Adrenal gland (tissue), 12 donors: ENCODE measurements around the gene ECI1. TPM values are rescaled to one million over a fixed set of nuclear protein-coding genes. Genes with fewer than 3 reads are reported as not detected.

Source experiments
- DNase-seq, 7 donors: peaks; one replicate each; pipeline ENCODE4 v3.0.0-alpha.2; 2019 to 2020
- H3K27ac ChIP-seq, 5 donors: fragments of 200-600 bp; sonication (generic) in 4 of 5; 1 replicate in 3 of 5; 2 replicates in 2 of 5; pipeline versions ENCODE4 v1.5.1 to v1.8.0; 2016 to 2020; ENCODE audit warnings: mild to moderate bottlenecking in 1 of 5
- H3K27me3 ChIP-seq: fragments of 200-600 bp; 2 replicates; pipeline ENCODE4 v1.8.0; 2021
- H3K36me3 ChIP-seq, 2 donors: fragments of 200-600 bp; replicated peaks in 1 of 2; 1 replicate in 1 of 2; 2 replicates in 1 of 2; pipeline versions ENCODE4 v1.5.1 to v1.8.0; 2018 to 2022
- H3K4me1 ChIP-seq, 2 donors: fragments of 200-600 bp; replicated peaks in 1 of 2; 1 replicate in 1 of 2; 2 replicates in 1 of 2; pipeline versions ENCODE4 v1.5.1 to v1.8.0; 2018 to 2021
- H3K4me3 ChIP-seq, 4 donors: fragments of 200-600 bp; sonication (generic) in 3 of 4; one replicate each; pipeline ENCODE4 v1.5.1; 2016 to 2018
- H3K9me3 ChIP-seq, 3 donors: fragments of 200-600 bp; sonication (generic) in 1 of 3; replicated peaks in 1 of 3; 1 replicate in 2 of 3; 2 replicates in 1 of 3; pipeline versions ENCODE4 v1.5.1 to v1.8.0; 2016 to 2021
- CTCF ChIP-seq, 6 experiments: fragments of 450-650 bp in 4 of 6; fragments of 200-600 bp in 2 of 6; sonication (generic) in 1 of 6; IDR thresholded peaks; 1 replicate in 5 of 6; 2 replicates in 1 of 6; pipeline versions ENCODE4 v1.5.1 to v1.8.0; 2016 to 2021; ENCODE audit warnings: antibody characterized with exemption in 6 of 6, mild to moderate bottlenecking in 2 of 6, moderate library complexity in 1 of 6
- POLR2A ChIP-seq, 2 donors: fragments of 450-650 bp; IDR thresholded peaks; one replicate each; pipeline ENCODE4 v1.6.1; 2017; ENCODE audit warnings: antibody characterized with exemption in 2 of 2, mild to moderate bottlenecking in 2 of 2, moderate library complexity in 1 of 2
- WGBS, 4 donors: extraction: QIAGEN DNeasy Blood & Tissue Kit in 2 of 4; methylation state at CpG; one replicate each; pipeline versions ENCODE4 v1.1.5 to v1.1.7; 2013 to 2017; 5-methylcytosine and 5-hydroxymethylcytosine counted together
- intact Hi-C, 2 donors: fragments of 100-400 bp; cut with DNase I; formaldehyde crosslinking; loops; one replicate each; pipeline versions ENCODE4 v1.14.1 to v1.15.0; 2022 to 2023
- polyA plus RNA-seq, 3 donors: library from polyadenylated mRNA; stranded (reverse); fragments of 200-250 nt in 2 of 3; fragments of 350-450 nt in 1 of 3; fragmentation: Illumina TruSeq in 1 of 3; extraction: RNeasy Lipid Tissue Mini Kit (QIAGEN cat#74804) in 1 of 3; gene quantifications; one replicate each; pipeline ENCODE4 v1.2.3, GENCODE V29; 2013 to 2014
- total RNA-seq, 9 donors: library from RNA; depleted of rRNA in 4 of 9; stranded (reverse); fragments of >200 nt in 4 of 9; fragments of 120-200 nt in 1 of 9; fragmentation: NEBNext Ultra II Directional in 1 of 9; extraction: Animal tissue kit (Norgen Biotek cat#: 25700) in 1 of 9; gene quantifications; one replicate each; pipeline versions ENCODE4 v1.1.0 to v1.2.4, GENCODE V29; 2013 to 2023
- donor health status: healthy with polysubstance abuse.
- donor health status: Bipolar disorder and iron deficiency.
- donor health status: DM: yes; HTN: yes; CAD: no.
- donor health status: DM: no; HTN: no; CAD: no.
- donor health status: DM: no; HTN: no; CAD: no.
- donor health status: DM: yes; HTN: yes; CAD: no.

The ECI1 gene
- total and polyA plus RNA-seq, 12 donors: 5.8 to 172 (median 63.7) TPM

- H3K36me3 ChIP-seq: peaks cover 0 to 45% of the 10 kb centered on the region in 2 donors
- no peak for DNase-seq
- H3K27ac ChIP-seq: no peak overlapping the region
- no peaks in the 10 kb centered on the region for H3K27me3 ChIP-seq
- H3K4me1 ChIP-seq: peaks cover 15 to 29% of the 10 kb centered on the region in 2 donors
- WGBS, 4 donors: 88 to 95% (median 91%) methylated on average over 14 to 25 of the region's 25 CpGs
- H3K4me3 ChIP-seq: no peak overlapping the region
- H3K9me3 ChIP-seq: no peaks in the 10 kb centered on the region
- intact Hi-C loops: no loop called here
- TF ChIP-seq POLR2A (IDR thresholded peaks at IDR 0.05) (no peak), CTCF (IDR thresholded peaks at IDR 0.05) (no peak)
These were observed 23.1 kb downstream of the ECI1 start for GRCh38 chr16:2228161-2228824.

DNA sequence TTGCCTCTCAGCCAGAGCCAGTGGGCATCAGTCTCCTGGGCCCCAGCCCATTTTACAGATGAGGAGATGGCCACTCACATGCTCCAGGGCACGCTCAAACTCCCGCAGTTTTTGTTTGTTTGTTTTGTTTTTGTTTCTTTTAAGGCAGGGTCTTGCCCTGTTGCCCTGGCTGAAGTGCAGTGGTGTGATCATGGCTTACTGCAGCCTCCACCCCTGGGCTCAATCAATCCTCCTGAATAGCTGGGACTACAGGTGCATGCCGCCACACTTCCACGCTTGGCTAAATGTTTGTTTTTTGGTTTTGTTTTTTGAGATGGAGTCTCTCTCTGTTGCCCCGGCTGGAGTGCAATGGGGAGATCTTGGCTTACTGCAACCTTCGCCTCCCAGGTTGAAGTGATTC is 24.5 kb downstream of the ECI1 start:
- WGBS, 4 donors: 87 to 96% (median 90%) methylated on average over 6 of the region's 6 CpGs
- H3K27me3 ChIP-seq: no peaks in the 10 kb centered on the region
- H3K9me3 ChIP-seq: no peaks in the 10 kb centered on the region
- peak overlapping the region in 1 of 5 donors; percentile 19 for H3K27ac ChIP-seq
- intact Hi-C loops: no loop called here
- TF ChIP-seq CTCF (IDR thresholded peaks at IDR 0.05) (no peak), POLR2A (IDR thresholded peaks at IDR 0.05) (no peak)
- H3K4me3 ChIP-seq: no peak overlapping the region
- no peak for DNase-seq
- peaks cover 18 to 29% of the 10 kb centered on the region in 2 donors for H3K4me1 ChIP-seq
- peaks cover 0 to 32% of the 10 kb centered on the region in 2 donors for H3K36me3 ChIP-seq

- Histone ChIP-seq H3K4me1 (peaks cover 18 to 29% of the 10 kb centered on the region in 2 donors), H3K9me3 (no peaks in the 10 kb centered on the region), H3K36me3 (peaks cover 0 to 26% of the 10 kb centered on the region in 2 donors), H3K27me3 (no peaks in the 10 kb centered on the region), H3K27ac (peak overlapping the region in 3 of 5 donors; percentile 17 to 24 (median 19)), H3K4me3 (no peak overlapping the region)
- no peak for TF ChIP-seq POLR2A (IDR thresholded peaks at IDR 0.05)
- TF ChIP-seq CTCF (IDR thresholded peaks at IDR 0.05): no peak
- intact Hi-C loops: no loop called here
- WGBS, 4 donors: 43 to 67% (median 48%) methylated on average over 7 to 9 of the region's 9 CpGs
- peak in 1 of 7 donors; percentile 37 for DNase-seq
These were observed 25.1 kb downstream of the ECI1 start for GRCh38 chr16:2226245-2226793.

DNA sequence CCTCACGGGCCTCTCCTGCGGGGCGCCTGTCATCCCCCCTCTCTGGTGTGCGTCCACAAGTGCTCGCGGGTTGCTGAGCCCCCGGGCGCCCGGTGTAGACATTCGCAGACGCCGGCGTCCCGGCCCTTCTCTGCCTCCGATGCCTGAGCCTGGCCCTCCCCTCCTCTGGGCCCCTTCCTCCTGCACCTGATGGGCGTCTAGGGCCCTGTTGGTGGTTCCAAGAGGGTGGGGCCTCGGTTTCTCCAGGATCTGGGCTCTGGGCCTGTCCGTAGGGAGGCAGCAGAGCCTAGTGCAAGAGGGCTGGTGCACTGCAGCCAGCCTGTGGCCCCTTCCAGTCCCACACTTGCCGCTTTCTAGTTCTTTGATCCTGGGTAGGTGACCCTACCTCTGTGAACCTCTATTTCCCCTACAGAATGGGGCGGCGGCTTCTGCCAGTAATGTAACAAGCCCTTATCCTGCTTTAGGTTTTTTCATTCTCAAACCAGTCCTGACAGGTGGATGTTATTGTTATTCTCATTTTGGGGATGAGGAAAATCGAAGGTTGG is 27.4 kb downstream of the ECI1 start:
- H3K27ac ChIP-seq: peak overlapping the region in 4 of 5 donors; percentile 74 to 87 (median 78)
- peak in 5 of 7 donors; percentile 55 to 71 (median 69) for DNase-seq

More for the DNA sequence above, 27.4 kb downstream of the ECI1 start:
- H3K27me3 ChIP-seq: no peaks in the 10 kb centered on the region
- peaks cover 18 to 26% of the 10 kb centered on the region in 2 donors for H3K4me1 ChIP-seq
- intact Hi-C loops: no loop called here
- WGBS, 4 donors: 6 to 41% (median 16%) methylated on average over 4 to 22 of the region's 22 CpGs
- H3K4me3 ChIP-seq: peak overlapping the region; percentile 30 to 80 (median 71)
- H3K36me3 ChIP-seq: peaks cover 0 to 9% of the 10 kb centered on the region in 2 donors
- H3K9me3 ChIP-seq: no peaks in the 10 kb centered on the region
- no peak for TF ChIP-seq POLR2A (IDR thresholded peaks at IDR 0.05)
- TF ChIP-seq CTCF (IDR thresholded peaks at IDR 0.05): peak in 2 of 6 experiments; percentile 16 to 24
